Measurements from ENCODE around the gene NEO1. TPM values are rescaled to one million over a fixed set of nuclear protein-coding genes. Genes with fewer than 3 reads are reported as not detected.
A peak's percentile ranks its signal among the peaks of the same experiment; 100 is the strongest.

NEO1 gene
- polyA plus RNA-seq, 1 donor from 2014 or later: 57.0 TPM

GRCh38 chr15:73051391-73051806 is 864 bp upstream of the NEO1 start:
- peak overlapping the region; percentile 96 for H3K27ac ChIP-seq (ENCODE audit: low read length)
- TF ChIP-seq MXI1 (conservative IDR thresholded peaks at IDR 0.05; ENCODE audit: poor library complexity, severe bottlenecking) (peak; percentile 16), SMC3 (conservative IDR thresholded peaks at IDR 0.05; ENCODE audit: poor library complexity) (no peak)

GRCh38 chr15:73052653-73053397 is 562 bp downstream of the NEO1 start:
- peak overlapping the region; percentile 18 for H2AFZ ChIP-seq (ENCODE audit: low read depth, low read length)
- peaks cover 45% of the 10 kb centered on the region for H3K79me2 ChIP-seq (replicated peaks; ENCODE audit: insufficient read depth, low read length)
- H3K4me3 ChIP-seq (ENCODE audit: low read length): peak overlapping the region; percentile 71
- no peaks in the 10 kb centered on the region for H3K9me3 ChIP-seq (ENCODE audit: low read length)
- peak overlapping the region; percentile 80 for H3K27ac ChIP-seq (ENCODE audit: low read length)
- H3K36me3 ChIP-seq (ENCODE audit: insufficient read depth, low read length): no peaks in the 10 kb centered on the region
- peaks cover 6% of the 10 kb centered on the region for H4K20me1 ChIP-seq (ENCODE audit: insufficient read depth)
- peak overlapping the region; percentile 79 for H3K9ac ChIP-seq (ENCODE audit: low read length)
- H3F3A ChIP-seq (ENCODE audit: insufficient read depth, low read length, poor library complexity, severe bottlenecking): no peaks in the 10 kb centered on the region
- peak overlapping the region; percentile 51 for H3K4me2 ChIP-seq (ENCODE audit: low read length)
- no peaks in the 10 kb centered on the region for H3K27me3 ChIP-seq (ENCODE audit: insufficient read depth, low read depth, low read length)
- peak; percentile 56 for TF ChIP-seq CTCF (IDR thresholded peaks at IDR 0.05; ENCODE audit: poor library complexity, severe bottlenecking)
- TF ChIP-seq RAD21 (conservative IDR thresholded peaks at IDR 0.05): peak; percentile 59
- peak; percentile 49 for TF ChIP-seq POLR2AphosphoS5 (IDR thresholded peaks at IDR 0.05)
- no peak for TF ChIP-seq EP300 (conservative IDR thresholded peaks at IDR 0.05; ENCODE audit: poor library complexity, severe bottlenecking)
- TF ChIP-seq MXI1 (conservative IDR thresholded peaks at IDR 0.05; ENCODE audit: poor library complexity, severe bottlenecking): peak; percentile 13
- TF ChIP-seq EZH2 (IDR thresholded peaks at IDR 0.05; ENCODE audit: borderline replicate concordance, insufficient read depth, low read length, poor library complexity, severe bottlenecking): no peak
- peak; percentile 65 for TF ChIP-seq SMC3 (conservative IDR thresholded peaks at IDR 0.05; ENCODE audit: poor library complexity)
- H3K9me2 ChIP-seq (ENCODE audit: insufficient read depth, low read length): no peaks in the 10 kb centered on the region

More at GRCh38 chr15:73051391-73051806, 864 bp upstream of the NEO1 start:
- no peaks in the 10 kb centered on the region for H3K9me2 ChIP-seq (ENCODE audit: insufficient read depth, low read length)
- H3K4me2 ChIP-seq (ENCODE audit: low read length): peak overlapping the region; percentile 98
- H4K20me1 ChIP-seq (ENCODE audit: insufficient read depth): peaks cover 6% of the 10 kb centered on the region
- H3K79me2 ChIP-seq (replicated peaks; ENCODE audit: insufficient read depth, low read length): peaks cover 30% of the 10 kb centered on the region
- H3K27me3 ChIP-seq (ENCODE audit: insufficient read depth, low read depth, low read length): no peaks in the 10 kb centered on the region
- no peaks in the 10 kb centered on the region for H3F3A ChIP-seq (ENCODE audit: insufficient read depth, low read length, poor library complexity, severe bottlenecking)
- H3K4me3 ChIP-seq (ENCODE audit: low read length): peak overlapping the region; percentile 78
- peak overlapping the region; percentile 97 for H3K9ac ChIP-seq (ENCODE audit: low read length)
- H3K36me3 ChIP-seq (ENCODE audit: insufficient read depth, low read length): no peaks in the 10 kb centered on the region
- H2AFZ ChIP-seq (ENCODE audit: low read depth, low read length): peak overlapping the region; percentile 78
- H3K9me3 ChIP-seq (ENCODE audit: low read length): no peaks in the 10 kb centered on the region

GRCh38 chr15:73053398-73053723 is 1.1 kb downstream of the NEO1 start:
- Histone ChIP-seq H3K9ac (ENCODE audit: low read length) (peak overlapping the region; percentile 79), H3F3A (ENCODE audit: insufficient read depth, low read length, poor library complexity, severe bottlenecking) (no peaks in the 10 kb centered on the region), H3K4me3 (ENCODE audit: low read length) (peak overlapping the region; percentile 71), H3K27ac (ENCODE audit: low read length) (peak overlapping the region; percentile 80), H3K9me2 (ENCODE audit: insufficient read depth, low read length) (no peaks in the 10 kb centered on the region), H3K36me3 (ENCODE audit: insufficient read depth, low read length) (no peaks in the 10 kb centered on the region), H2AFZ (ENCODE audit: low read depth, low read length) (peak overlapping the region; percentile 18), H3K27me3 (ENCODE audit: insufficient read depth, low read depth, low read length) (no peaks in the 10 kb centered on the region), H3K9me3 (ENCODE audit: low read length) (no peaks in the 10 kb centered on the region), H3K4me2 (ENCODE audit: low read length) (peak overlapping the region; percentile 51), H3K79me2 (replicated peaks; ENCODE audit: insufficient read depth, low read length) (peaks cover 50% of the 10 kb centered on the region), H4K20me1 (ENCODE audit: insufficient read depth) (peaks cover 6% of the 10 kb centered on the region)
- peak; percentile 17 for TF ChIP-seq SMC3 (conservative IDR thresholded peaks at IDR 0.05; ENCODE audit: poor library complexity)
- peak; percentile 4 for TF ChIP-seq CTCF (IDR thresholded peaks at IDR 0.05; ENCODE audit: poor library complexity, severe bottlenecking)
- no peak for TF ChIP-seq EZH2 (IDR thresholded peaks at IDR 0.05; ENCODE audit: borderline replicate concordance, insufficient read depth, low read length, poor library complexity, severe bottlenecking)

Measured in neural cell (in vitro differentiated cells).